Measurements from ENCODE around the gene PLEKHG4B. TPM values are rescaled to one million over a fixed set of nuclear protein-coding genes. Genes with fewer than 3 reads are reported as not detected.

The PLEKHG4B gene
- total RNA-seq, 1 experiment from 2014 or later, result 44.3 TPM

- H4K20me1 ChIP-seq (ENCODE audit: control insufficient read depth, insufficient read depth, insufficient read length), result no peaks in the 10 kb centered on the region
- H3K14ac ChIP-seq (ENCODE audit: insufficient read depth, low read length), result no peak overlapping the region
- no peak overlapping the region for H3K4ac ChIP-seq (ENCODE audit: low read depth, low read length)
- H3K9ac ChIP-seq (ENCODE audit: extremely low read depth, insufficient read length, low read length), result no peak overlapping the region
- no peaks in the 10 kb centered on the region for H3K9me3 Mint-ChIP-seq
- H3K4me2 ChIP-seq (ENCODE audit: insufficient read depth, insufficient read length, low read length), result no peak overlapping the region
- no peaks in the 10 kb centered on the region; the same call in 1 of the 2 replicates for H3K4me1 ChIP-seq (ENCODE audit: insufficient read depth, low read length)
- H3K27me3 ChIP-seq (ENCODE audit: insufficient read depth, low read length), result no peaks in the 10 kb centered on the region
- H2BK12ac ChIP-seq (ENCODE audit: insufficient read length, low read depth, low read length), result no peak overlapping the region
- H3K56ac ChIP-seq (ENCODE audit: insufficient read length, low read depth, low read length), result no peak overlapping the region
- no peak overlapping the region for H3K4me3 Mint-ChIP-seq
- H3K27ac Mint-ChIP-seq, result no peak overlapping the region
- no peak overlapping the region for H2BK15ac ChIP-seq (ENCODE audit: low read depth, low read length)
- no CpG with 5 or more reads among the region's 9 CpGs for WGBS (ENCODE audit: extremely low coverage, insufficient read length, low lambda C conversion rate)
- H2BK120ac ChIP-seq (ENCODE audit: low read depth, low read length, poor library complexity, severe bottlenecking), result no peak overlapping the region
- no peak overlapping the region for H3T11ph ChIP-seq (ENCODE audit: low read length)
- H2BK20ac ChIP-seq (ENCODE audit: low read depth, low read length, poor library complexity, severe bottlenecking), result no peak overlapping the region
- no peaks in the 10 kb centered on the region for H3K9me3 ChIP-seq (ENCODE audit: control insufficient read depth, low read depth, low read length)
- H3K27ac ChIP-seq (ENCODE audit: insufficient read length, low read depth, low read length), result no peak overlapping the region
- no peaks in the 10 kb centered on the region for H3K23me2 ChIP-seq (ENCODE audit: insufficient read length, low read depth, low read length, poor library complexity, severe bottlenecking)
- H3K79me1 ChIP-seq (ENCODE audit: insufficient read depth, low read depth, low read length, poor library complexity, severe bottlenecking), result no peaks in the 10 kb centered on the region
- no peak overlapping the region for H2BK5ac ChIP-seq (ENCODE audit: insufficient read length, low read length)
- peaks cover 7 to 9% of the 10 kb centered on the region in 2 experiments for H3K4me1 Mint-ChIP-seq
- H3K27me3 Mint-ChIP-seq (ENCODE audit: low read depth), result no peaks in the 10 kb centered on the region; the same call in 1 of the 2 replicates
- no peak overlapping the region for H2AK5ac ChIP-seq (ENCODE audit: insufficient read length, low read length)
- no peak overlapping the region for H4K91ac ChIP-seq (ENCODE audit: insufficient read length, low read depth, low read length)
- no peaks in the 10 kb centered on the region for H3K79me2 ChIP-seq (ENCODE audit: insufficient read depth, low read length)
- H3K36me3 Mint-ChIP-seq (ENCODE audit: insufficient read depth in 1 of 3, low read depth in 3 of 3), result peaks cover 8 to 54% (median 53%) of the 10 kb centered on the region in 3 experiments
- H2AFZ ChIP-seq (ENCODE audit: low read length), result no peak overlapping the region
- no peak overlapping the region for H4K5ac ChIP-seq (ENCODE audit: insufficient read length, low read depth, low read length)
- no peak overlapping the region for H4K8ac ChIP-seq (replicated peaks; ENCODE audit: insufficient read length, low read depth, low read length)
- DNase-seq, result no peak
- no peak for TF ChIP-seq CTCF (conservative IDR thresholded peaks at IDR 0.05)
- H3K18ac ChIP-seq (ENCODE audit: insufficient read length, low read depth, low read length), result no peak overlapping the region
- H3K23ac ChIP-seq (ENCODE audit: insufficient read length, low read depth, low read length), result no peak overlapping the region
These were observed 89.2 kb downstream of the PLEKHG4B start for GRCh38 chr5:181160-181559.

All from H9 (cell line).